Right lobe of liver (tissue), 6 donors: ENCODE data around the gene MAEA. TPM values are rescaled to one million over a fixed set of nuclear protein-coding genes. Genes with fewer than 3 reads are reported as not detected.

ENCODE experiments used
- ATAC-seq, 4 donors: fragments of 200-7000 bp; cut with Tn5 transposase; one replicate each; pipeline ENCODE4 v1.9.1; 2020; ENCODE audit warnings: mild to moderate bottlenecking in 4 of 4, moderate library complexity in 4 of 4
- DNase-seq, 3 donors: peaks; one replicate each; pipeline ENCODE4 v3.0.0-alpha.2; 2020
- H3K27ac ChIP-seq, 3 donors: fragments of 200-600 bp; one replicate each; pipeline ENCODE4 v1.8.0; 2022
- H3K27me3 ChIP-seq, 2 donors: fragments of 200-600 bp; one replicate each; pipeline ENCODE4 v1.8.0; 2022
- H3K36me3 ChIP-seq, 4 donors: fragments of 200-600 bp; sonication (generic) in 1 of 4; one replicate each; pipeline versions ENCODE4 v1.5.1 to v1.8.0; 2017 to 2022; ENCODE audit warnings: control low read depth in 1 of 4
- H3K4me1 ChIP-seq, 4 donors: fragments of 200-600 bp; sonication (generic) in 1 of 4; one replicate each; pipeline versions ENCODE4 v1.5.1 to v1.8.0; 2017 to 2022; ENCODE audit warnings: control low read depth in 1 of 4
- H3K4me3 ChIP-seq, 3 donors: fragments of 200-600 bp; one replicate each; pipeline ENCODE4 v1.8.0; 2022
- H3K9me3 ChIP-seq, 4 donors: fragments of 200-600 bp; sonication (generic) in 1 of 4; one replicate each; pipeline versions ENCODE4 v1.5.1 to v1.8.0; 2017 to 2022; ENCODE audit warnings: control low read depth in 1 of 4
- POLR2A ChIP-seq: fragments of 450-650 bp; IDR thresholded peaks from one replicate; pipeline ENCODE4 v1.6.1; 2017; ENCODE audit warnings: antibody characterized with exemption, mild to moderate bottlenecking
- WGBS: methylation state at CpG from one replicate; pipeline ENCODE4 v1.1.6; 2018; ENCODE audit warnings: low coverage, low lambda C conversion rate; ENCODE audit not compliant: insufficient coverage; ENCODE audit errors: missing lambda C conversion rate; 5-methylcytosine and 5-hydroxymethylcytosine counted together
- intact Hi-C, 2 donors: fragments of 100-400 bp; cut with DNase I; formaldehyde crosslinking; loops; one replicate each; pipeline versions ENCODE4 v1.11.2 to v1.14.1; 2022
- total RNA-seq, 6 experiments: library from RNA; depleted of rRNA in 2 of 6; stranded (reverse); fragments of >200 nt in 2 of 6; fragmentation: NEBNext Ultra II Directional in 3 of 6; extraction: Animal tissue kit (Norgen Biotek cat#: 25700) in 3 of 6; gene quantifications; one replicate each; pipeline versions ENCODE4 v1.1.0 to v1.2.4, GENCODE V29; 2016 to 2023
- TF ChIP-seq, protein P1 (sequence below), 4 donors: fragments of 200-600 bp in 3 of 4; fragments of 450-650 bp in 1 of 4; IDR thresholded peaks; one replicate each; pipeline versions ENCODE4 v1.5.1 to v1.8.0; 2016 to 2022; ENCODE audit warnings: antibody characterized with exemption in 4 of 4, mild to moderate bottlenecking in 2 of 4
- donor health status: DM: no; HTN: yes; CAD: no.
- donor health status: DM: no; HTN: no; CAD: no.
- donor health status: DM: no; HTN: no; CAD: no.
- donor health status: DM: no; HTN: yes; CAD: no.
- donor health status: DM: no; HTN: yes; CAD: no.

MAEA gene
- total RNA-seq, 6 experiments from 2014 or later, result 24.3 to 42.0 (median 27.9) TPM

GRCh38 chr4:1317177-1318045, 27.7 kb downstream of the MAEA start:
- 91% methylated on average over 9 of the region's 29 CpGs for WGBS
- H3K4me1 ChIP-seq, result no peaks in the 10 kb centered on the region
- H3K27me3 ChIP-seq, result no peaks in the 10 kb centered on the region
- ATAC-seq (peak in 1 of 4 donors; percentile 15), DNase-seq (no peak)
- TF ChIP-seq, protein P1, sequence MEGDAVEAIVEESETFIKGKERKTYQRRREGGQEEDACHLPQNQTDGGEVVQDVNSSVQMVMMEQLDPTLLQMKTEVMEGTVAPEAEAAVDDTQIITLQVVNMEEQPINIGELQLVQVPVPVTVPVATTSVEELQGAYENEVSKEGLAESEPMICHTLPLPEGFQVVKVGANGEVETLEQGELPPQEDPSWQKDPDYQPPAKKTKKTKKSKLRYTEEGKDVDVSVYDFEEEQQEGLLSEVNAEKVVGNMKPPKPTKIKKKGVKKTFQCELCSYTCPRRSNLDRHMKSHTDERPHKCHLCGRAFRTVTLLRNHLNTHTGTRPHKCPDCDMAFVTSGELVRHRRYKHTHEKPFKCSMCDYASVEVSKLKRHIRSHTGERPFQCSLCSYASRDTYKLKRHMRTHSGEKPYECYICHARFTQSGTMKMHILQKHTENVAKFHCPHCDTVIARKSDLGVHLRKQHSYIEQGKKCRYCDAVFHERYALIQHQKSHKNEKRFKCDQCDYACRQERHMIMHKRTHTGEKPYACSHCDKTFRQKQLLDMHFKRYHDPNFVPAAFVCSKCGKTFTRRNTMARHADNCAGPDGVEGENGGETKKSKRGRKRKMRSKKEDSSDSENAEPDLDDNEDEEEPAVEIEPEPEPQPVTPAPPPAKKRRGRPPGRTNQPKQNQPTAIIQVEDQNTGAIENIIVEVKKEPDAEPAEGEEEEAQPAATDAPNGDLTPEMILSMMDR (IDR thresholded peaks at IDR 0.05), result no peak
- no peak for TF ChIP-seq POLR2A
- H3K36me3 ChIP-seq, result peaks cover 0 to 41% (median 14%) of the 10 kb centered on the region in 4 donors
- intact Hi-C loops, result no loop called here
- no peaks in the 10 kb centered on the region for H3K9me3 ChIP-seq
- no peak overlapping the region for H3K4me3 ChIP-seq
- no peak overlapping the region for H3K27ac ChIP-seq

DNA sequence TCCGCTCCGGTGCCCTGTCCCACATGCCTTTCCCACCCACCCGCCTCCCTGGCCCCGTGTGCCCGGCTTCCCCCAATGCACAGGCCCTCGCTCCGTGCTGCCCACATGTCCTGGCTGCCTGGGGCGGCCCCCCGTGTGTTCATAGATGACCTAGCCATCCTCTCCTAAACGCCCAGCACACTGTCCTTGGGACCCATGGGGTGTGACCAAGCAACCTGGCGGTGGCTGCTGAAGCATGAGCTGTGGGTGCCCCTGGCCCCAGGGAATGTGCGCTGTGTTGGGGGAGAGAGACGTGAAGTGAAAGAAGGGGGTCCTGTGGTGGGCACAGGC, 28.3 kb downstream of the MAEA start:
- H3K36me3 ChIP-seq, result peaks cover 0 to 38% (median 12%) of the 10 kb centered on the region in 4 donors
- H3K27me3 ChIP-seq, result no peaks in the 10 kb centered on the region
- H3K27ac ChIP-seq, result no peak overlapping the region
- no peak for ATAC-seq
- TF ChIP-seq POLR2A, result no peak
- TF ChIP-seq, protein P1 (IDR thresholded peaks at IDR 0.05), result no peak
- no peaks in the 10 kb centered on the region for H3K4me1 ChIP-seq
- WGBS, result 100% methylated on average over 2 of the region's 13 CpGs
- H3K9me3 ChIP-seq, result no peaks in the 10 kb centered on the region
- H3K4me3 ChIP-seq, result no peak overlapping the region
- intact Hi-C loops, result no loop called here
- DNase-seq, result peak in 2 of 3 donors; percentile 37 to 42

- ATAC-seq, result peak in 1 of 4 donors; percentile 19
- peaks cover 0 to 38% (median 11%) of the 10 kb centered on the region in 4 donors for H3K36me3 ChIP-seq
These were observed 29.0 kb downstream of the MAEA start for GRCh38 chr4:1318488-1319213.

DNA sequence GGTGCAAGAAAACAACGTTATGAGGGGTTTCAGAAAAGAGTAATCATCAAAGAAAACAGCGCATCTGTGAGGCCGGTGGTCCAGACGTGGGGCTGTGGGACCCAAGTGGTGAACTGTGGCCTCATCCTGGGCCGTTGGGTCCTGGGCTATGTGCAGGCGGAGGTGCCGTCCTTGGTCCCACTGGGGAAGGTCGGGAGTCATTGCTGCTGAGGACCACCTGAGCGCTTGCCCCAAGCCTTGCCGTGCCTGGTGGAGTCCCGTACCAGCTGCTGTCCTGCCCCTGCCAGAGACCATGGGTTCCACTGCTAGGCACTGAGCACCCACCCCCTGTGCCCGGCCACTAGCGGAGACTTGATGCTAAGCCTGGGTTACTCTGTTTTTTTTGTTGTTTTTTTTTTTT, 31.8 kb downstream of the MAEA start:
- 83% methylated on average over 3 of the region's 13 CpGs for WGBS
- no peak for ATAC-seq

More at GRCh38 chr4:1318488-1319213, 29.0 kb downstream of the MAEA start:
- no peak overlapping the region for H3K4me3 ChIP-seq
- WGBS, result 78% methylated on average over 4 of the region's 18 CpGs
- no peak overlapping the region for H3K27ac ChIP-seq
- no peaks in the 10 kb centered on the region for H3K9me3 ChIP-seq
- intact Hi-C loops, result no loop called here
- no peak for TF ChIP-seq POLR2A
- TF ChIP-seq, protein P1 (IDR thresholded peaks at IDR 0.05), result peak in 3 of 4 donors; percentile 9 to 17 (median 17)
- no peaks in the 10 kb centered on the region for H3K4me1 ChIP-seq
- DNase-seq, result peak; percentile 12 to 43 (median 43)
- no peaks in the 10 kb centered on the region for H3K27me3 ChIP-seq

More for the DNA sequence above, 31.8 kb downstream of the MAEA start:
- Histone ChIP-seq H3K9me3 (no peaks in the 10 kb centered on the region), H3K27me3 (no peaks in the 10 kb centered on the region), H3K36me3 (peaks cover 0 to 16% (median 4%) of the 10 kb centered on the region in 4 donors), H3K4me1 (no peaks in the 10 kb centered on the region), H3K4me3 (no peak overlapping the region), H3K27ac (no peak overlapping the region)
- peak in 2 of 3 donors; percentile 11 to 44 for DNase-seq
- intact Hi-C loops, result no loop called here
- TF ChIP-seq, protein P1 (IDR thresholded peaks at IDR 0.05), result no peak
- no peak for TF ChIP-seq POLR2A
